GM19468 (cell line): ENCODE measurements around the gene ALKAL2.

Experiments used
- ATAC-seq: cut with Tn5 transposase; IDR thresholded peaks from one replicate; pipeline ENCODE4 v1.9.1; 2021; ENCODE audit warnings: mild to moderate bottlenecking, moderate library complexity, moderate number of reproducible peaks; ENCODE audit not compliant: unreplicated experiment; ENCODE audit errors: extremely low read depth

Gene ALKAL2

DNA sequence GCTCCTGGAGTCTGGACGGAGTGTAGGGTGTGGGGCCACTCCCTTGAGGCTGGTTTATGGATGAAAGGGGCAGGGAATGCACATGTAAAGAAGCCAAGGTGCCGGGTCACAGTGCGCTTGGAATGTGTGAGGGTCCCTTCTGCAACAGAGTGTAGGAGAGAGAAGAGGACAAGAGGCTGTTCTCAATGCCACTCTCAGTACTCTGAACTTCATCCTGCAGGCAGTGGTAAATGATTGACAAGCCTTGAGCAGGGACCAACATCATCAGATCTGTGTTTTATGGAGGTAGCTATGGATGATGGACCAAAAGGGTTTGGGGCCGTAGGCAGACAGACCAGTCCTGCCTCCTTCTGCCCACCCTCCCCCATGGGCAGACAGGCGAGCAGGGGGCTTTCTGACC is 7.2 kb upstream of the ALKAL2 start:
- ATAC-seq, result no peak

DNA sequence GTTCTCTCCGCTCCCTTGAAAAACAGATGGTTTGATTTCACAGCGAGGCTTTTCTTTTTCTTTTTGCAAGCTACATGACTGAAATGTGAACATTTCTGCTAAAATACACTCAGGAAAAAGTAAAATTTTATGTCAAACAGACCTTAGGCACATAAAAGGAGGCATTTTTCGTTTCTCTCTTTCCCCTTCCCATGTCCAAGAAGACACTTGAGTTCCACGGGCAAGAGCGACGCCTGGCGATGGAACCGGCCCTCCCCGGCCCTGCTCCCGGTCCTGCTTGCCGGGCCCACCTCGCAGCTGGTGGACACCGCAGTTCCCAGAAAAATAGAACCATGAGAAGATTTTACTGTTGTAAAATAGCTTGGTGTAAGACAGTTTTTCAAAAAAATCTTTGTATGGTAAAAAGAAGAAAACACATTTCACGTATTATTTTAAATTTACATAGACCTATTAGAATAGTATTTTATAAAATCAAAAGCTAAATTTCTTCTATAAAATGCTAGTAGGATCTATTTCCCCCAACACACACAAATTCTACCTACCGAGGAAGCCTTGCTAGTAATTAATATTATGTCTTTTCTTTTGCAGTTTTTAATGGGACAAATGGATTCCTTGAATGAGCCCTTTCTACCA is 2.3 kb upstream of the ALKAL2 start:
- ATAC-seq, result no peak

GRCh38 chr2:289362-290089 is 1.6 kb upstream of the ALKAL2 start:
- ATAC-seq, result no peak

DNA sequence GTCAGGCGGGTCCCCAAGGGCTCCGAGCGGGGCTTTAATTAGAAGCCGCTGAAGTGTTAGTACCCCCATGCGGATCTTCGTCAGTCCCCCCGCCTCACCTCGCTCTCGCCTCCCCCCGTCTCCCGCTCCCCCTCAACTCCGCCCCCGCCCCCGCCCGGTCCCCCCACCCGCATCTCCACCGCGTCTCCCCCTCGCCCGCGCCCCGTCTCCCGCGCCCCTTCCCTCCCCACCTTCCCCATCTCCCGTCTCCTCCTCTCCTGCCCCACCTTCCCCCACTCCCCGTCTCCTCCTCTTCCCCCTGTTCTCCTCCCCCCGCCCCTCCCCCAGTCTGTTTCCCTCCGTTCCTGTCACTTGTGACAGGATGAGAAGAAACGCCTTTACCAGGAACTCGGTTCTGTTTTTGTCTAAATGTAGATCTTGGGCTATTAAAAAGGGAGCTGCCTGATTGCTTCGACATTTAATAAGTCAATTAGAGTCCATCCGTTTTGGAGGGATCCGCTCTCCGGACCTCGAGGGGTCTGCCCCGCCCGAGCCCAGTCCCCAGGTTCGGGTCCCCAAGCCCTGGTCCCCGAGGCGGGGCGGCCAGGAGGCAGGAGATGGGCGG is 969 bp upstream of the ALKAL2 start:
- ATAC-seq, result no peak

GRCh38 chr2:287471-287885 is 413 bp downstream of the ALKAL2 start:
- no peak for ATAC-seq

DNA sequence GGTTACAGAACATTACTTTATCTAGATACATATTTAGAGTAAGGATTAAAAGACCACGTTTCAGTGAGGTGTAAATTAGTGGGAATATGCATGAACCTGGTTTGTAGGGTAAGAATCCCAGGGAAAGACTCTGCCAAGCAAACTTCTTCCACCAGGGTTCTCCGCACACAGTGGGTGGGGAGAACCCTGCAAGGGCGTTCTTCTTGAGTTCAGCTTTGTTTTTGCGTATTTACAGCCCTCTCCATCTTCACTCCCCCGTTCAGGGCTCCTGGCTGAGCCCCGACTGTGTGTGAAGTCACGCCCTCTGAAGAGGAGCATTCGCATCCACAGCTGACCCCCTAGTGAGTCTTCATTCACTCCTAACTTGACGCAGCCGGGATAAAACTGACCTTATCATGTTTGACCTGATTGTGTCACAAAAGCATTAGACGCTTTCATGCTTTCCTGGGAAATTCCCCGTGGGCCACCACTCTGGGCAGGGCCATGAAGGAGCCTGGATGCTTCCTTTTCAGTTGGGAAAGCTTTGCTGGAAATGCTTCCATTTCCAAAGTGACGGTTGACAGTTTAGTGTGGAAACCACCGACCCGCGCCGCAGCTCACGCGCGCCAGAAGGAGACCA is 1.0 kb downstream of the ALKAL2 start:
- ATAC-seq, result no peak

DNA sequence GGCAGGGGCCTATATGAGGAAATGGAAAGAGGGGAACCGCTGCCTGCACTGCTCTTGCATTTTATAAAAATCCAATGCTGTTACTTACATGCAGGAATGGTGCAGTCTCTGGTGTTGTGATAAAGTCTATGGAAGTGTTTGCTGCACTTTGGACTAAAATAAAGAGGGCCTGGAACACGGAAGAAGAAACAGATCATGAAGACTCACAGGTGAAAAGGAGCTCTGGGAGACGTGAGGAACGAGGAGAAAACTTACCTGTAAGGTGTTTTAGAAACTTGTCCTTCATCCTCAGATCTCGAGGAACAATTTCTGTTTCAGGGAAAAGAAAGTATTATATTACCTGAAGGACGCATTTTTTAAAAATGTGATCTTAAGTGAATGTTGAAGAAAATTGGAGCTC is 1.9 kb downstream of the ALKAL2 start:
- no peak for ATAC-seq

DNA sequence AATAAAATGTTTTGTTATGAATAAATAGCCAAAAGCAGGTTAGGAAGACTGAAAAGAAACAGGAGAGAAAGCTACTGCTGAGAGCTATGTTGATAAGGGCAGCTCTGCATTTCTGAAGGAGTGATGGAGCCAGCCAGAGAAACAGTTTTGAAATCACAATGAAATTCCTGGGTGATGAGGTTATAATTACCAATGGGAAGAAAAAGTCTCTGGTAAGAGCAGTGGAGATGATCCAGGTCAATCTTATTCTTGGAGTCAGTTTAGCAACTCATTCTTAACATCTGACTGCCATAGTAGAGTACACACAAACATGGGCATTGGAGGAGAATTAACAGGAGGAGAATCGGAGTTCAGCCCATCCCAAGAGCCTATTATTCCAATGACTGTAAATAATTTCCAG is 2.4 kb downstream of the ALKAL2 start:
- no peak for ATAC-seq

DNA sequence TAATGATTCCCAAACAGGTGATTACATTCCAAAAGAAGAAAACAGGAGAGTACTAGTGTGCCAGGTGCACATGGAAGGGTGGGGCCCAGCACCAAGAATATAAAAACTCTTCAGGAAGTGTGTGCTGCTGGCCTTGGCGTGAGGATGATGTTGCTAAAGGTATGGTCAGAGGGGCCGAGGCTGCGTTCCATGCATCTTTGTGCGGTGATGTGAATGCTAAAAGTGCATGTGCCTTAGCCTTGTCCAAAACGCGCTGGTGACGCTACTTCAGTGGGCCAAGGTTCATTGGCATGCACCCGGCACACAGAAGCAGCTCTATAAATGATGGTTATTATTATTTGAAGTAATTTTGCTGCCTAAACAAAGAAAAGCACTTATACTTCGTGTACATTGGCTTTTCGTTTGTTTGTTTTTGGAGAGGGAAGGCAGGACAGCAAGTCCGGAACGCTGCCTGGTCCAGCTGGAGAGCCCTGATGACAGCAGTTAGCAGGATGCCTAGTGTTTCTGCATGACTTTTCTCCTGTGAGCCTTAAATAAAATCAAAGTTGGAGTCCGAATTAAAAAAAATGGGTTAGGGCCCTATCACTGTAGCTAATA is 2.9 kb downstream of the ALKAL2 start:
- no peak for ATAC-seq

GRCh38 chr2:283996-284794 is 3.7 kb downstream of the ALKAL2 start:
- no peak for ATAC-seq

DNA sequence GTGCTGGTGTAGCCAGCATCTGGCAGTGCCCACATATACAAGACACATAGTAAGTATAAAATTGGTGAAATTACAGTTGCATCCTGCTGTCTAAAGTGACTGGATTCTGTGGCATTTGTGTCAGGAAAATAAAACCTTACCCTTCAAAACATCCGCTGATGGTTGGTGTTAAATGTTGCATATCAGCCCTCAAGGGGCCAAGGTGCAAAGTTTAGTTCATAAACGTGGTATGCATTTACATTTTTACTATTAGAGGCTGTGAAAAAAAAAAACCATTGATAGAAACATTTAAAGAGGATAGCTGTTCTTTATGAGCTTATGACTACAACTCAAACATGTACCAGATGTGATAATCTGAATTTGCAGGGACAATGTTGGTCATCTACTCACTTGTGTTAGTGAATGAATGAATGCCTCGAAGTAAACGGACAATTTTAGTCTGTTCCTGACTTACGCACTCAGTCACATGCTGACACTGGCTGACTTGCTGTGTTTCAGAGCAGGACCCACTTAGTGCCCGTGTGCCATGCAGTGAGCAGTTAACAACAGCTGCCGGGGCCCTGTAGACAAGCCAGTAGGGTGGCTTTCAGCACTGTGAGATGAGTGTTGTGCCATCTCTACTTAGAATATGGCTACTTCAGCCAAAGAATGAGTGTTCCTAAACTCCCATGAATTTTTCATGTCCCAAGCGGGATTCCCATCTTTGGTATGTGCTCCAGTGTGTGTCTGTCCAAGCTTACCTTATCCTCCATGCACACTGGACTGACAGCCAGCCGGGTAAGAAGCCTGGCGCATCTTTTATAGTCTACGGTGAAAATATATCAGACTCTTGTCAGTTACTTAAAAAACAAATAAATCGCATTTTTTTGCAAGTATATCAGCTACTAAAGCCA is 5.3 kb downstream of the ALKAL2 start:
- ATAC-seq, result no peak

DNA sequence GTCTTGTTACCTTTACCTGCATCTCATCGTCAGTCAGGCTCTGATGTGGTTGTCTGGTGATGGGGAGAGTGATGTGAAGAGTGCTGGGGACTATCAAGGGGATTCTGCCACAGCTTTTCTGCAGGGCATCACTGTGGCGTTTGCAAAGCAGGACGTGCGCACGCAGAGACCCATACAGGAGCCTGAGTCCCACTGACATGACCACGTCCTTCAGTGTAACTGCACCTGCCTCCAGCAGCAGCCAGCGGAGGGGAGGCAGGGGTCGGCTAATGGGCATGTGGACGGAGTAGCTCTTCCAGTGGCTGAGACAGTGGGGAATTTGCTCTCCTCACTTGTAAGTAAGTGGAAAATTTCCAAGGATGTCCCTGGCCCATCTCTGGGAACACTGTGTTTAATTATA is 6.5 kb downstream of the ALKAL2 start:
- ATAC-seq, result no peak

- ATAC-seq, result no peak
These were observed 7.2 kb downstream of the ALKAL2 start for GRCh38 chr2:280650-281110.

DNA sequence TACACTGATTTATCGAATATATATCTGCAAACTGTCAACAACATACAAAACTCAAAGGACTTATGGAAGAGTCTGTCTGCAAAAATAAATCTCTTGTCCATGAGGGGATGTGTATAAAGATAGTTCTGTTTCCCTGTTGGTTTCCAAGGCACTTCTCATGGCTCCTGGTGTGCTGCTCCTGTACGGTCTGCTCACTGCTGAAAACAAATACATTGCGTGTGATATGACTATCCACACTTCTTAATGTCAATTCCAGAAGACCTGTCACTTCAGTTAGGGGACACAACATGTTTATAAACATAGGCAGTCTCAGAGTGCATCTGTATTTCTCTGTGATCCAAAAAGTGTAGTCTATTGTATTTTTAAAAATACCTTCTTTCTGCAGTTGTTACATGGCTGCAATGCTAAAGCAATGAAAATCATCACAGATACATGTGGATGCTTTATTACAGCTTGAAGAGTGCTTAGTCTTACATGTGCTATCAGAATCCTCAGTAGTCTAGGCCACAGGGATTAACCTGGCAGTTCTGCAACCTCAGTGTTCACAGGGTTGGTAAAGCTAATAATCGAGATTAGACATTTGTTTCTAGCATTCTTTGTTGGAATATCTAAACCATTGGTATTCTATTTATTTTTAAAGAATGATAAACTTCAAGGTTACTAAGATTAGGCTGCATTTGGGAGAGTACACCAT is 7.8 kb downstream of the ALKAL2 start:
- no peak for ATAC-seq

DNA sequence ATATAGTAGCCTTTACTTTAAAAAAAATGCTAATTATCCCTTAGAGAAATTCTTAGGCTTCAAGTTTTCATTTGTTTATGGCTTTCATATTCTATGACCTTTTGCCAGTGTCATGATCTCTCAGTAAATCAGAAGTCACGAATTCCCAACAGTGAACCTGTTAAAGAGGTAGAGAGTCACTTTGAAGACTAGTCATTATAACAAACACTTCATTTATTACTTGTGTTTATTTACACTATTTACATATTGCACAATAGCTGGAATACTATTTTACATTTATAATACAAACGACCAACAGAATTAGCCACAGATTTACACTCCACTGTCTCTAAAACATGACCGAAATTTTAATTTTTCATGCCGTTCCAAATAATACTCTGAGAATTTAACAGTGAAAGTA is 8.5 kb downstream of the ALKAL2 start:
- ATAC-seq, result no peak

GRCh38 chr2:278927-279320 is 9.0 kb downstream of the ALKAL2 start:
- ATAC-seq, result no peak

GRCh38 chr2:278312-278926 is 9.5 kb downstream of the ALKAL2 start:
- no peak for ATAC-seq

DNA sequence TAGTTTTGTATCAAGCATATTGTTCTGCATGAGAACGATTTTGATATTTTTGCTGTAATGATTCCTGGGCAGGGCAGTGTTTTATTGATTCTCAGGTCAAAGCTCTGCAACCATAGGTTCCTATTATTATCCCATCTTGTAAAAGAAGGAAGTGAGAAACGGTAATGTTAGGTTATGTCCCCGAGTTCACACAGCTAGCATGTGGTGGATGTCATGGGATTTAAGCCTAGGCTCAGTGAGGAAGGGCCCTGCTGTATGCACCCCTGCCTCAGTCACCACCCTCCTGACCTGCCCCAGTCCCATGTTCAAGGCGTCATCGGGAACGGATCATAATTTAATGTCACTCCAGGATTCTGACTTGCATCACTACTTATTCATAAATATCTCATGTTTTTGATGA is 12.4 kb downstream of the ALKAL2 start:
- peak; percentile 69 for ATAC-seq
